Activated CD4-positive, alpha-beta T cell treated with anti-CD3 and anti-CD28 coated beads, Interleukin-2, amount 10 ng/mL, durations not matched to agents 24 days and 14 days (primary cell): Measurements from ENCODE around the gene ATCAY. TPM values are rescaled to one million over a fixed set of nuclear protein-coding genes. Genes with fewer than 3 reads are reported as not detected.
A peak's percentile ranks its signal among the peaks of the same experiment; 100 is the strongest.

Source experiments
- DNase-seq: peaks from one replicate; pipeline ENCODE4 v3.0.0; 2022
- H3K27ac Mint-ChIP-seq: one replicate; pipeline ENCODE4 v1.8.0; 2022; ENCODE audit warnings: mild to moderate bottlenecking, mixed read lengths
- H3K27me3 Mint-ChIP-seq: one replicate; pipeline ENCODE4 v1.8.0; 2022; ENCODE audit warnings: mixed read lengths
- H3K36me3 Mint-ChIP-seq: one replicate; pipeline ENCODE4 v1.8.0; 2022; ENCODE audit warnings: low read depth, mild to moderate bottlenecking, mixed read lengths
- H3K4me1 Mint-ChIP-seq: one replicate; pipeline ENCODE4 v1.8.0; 2021; ENCODE audit warnings: mixed read lengths
- H3K4me3 Mint-ChIP-seq: one replicate; pipeline ENCODE4 v1.8.0; 2022; ENCODE audit warnings: mild to moderate bottlenecking, moderate library complexity, mixed read lengths
- H3K9me3 Mint-ChIP-seq: one replicate; pipeline ENCODE4 v1.8.0; 2021; ENCODE audit warnings: mixed read lengths
- intact Hi-C: fragments of 100-400 bp; cut with micrococcal nuclease; formaldehyde crosslinking; loops from one replicate; pipeline ENCODE4 v1.15.1; 2023
- total RNA-seq: library from RNA; stranded (reverse); gene quantifications from 2 replicates; pipeline ENCODE4 v1.2.3, GENCODE V29; 2022

ATCAY gene
- total RNA-seq, 1 donor from 2014 or later: not detected

GRCh38 chr19:3849092-3849491, 31.4 kb upstream of the ATCAY start:
- Mint-ChIP-seq H3K36me3 (no peaks in the 10 kb centered on the region), H3K27me3 (no peaks in the 10 kb centered on the region), H3K4me3 (no peak overlapping the region), H3K4me1 (no peaks in the 10 kb centered on the region), H3K27ac (no peak overlapping the region), H3K9me3 (peaks cover 12% of the 10 kb centered on the region)
- peak; percentile 76 for DNase-seq
- intact Hi-C loops: no loop called here

GRCh38 chr19:3849787-3850186, 30.7 kb upstream of the ATCAY start:
- no peak for DNase-seq
- intact Hi-C loops: no loop called here
- no peak overlapping the region for H3K4me3 Mint-ChIP-seq
- H3K27ac Mint-ChIP-seq: no peak overlapping the region
- no peaks in the 10 kb centered on the region for H3K4me1 Mint-ChIP-seq
- H3K27me3 Mint-ChIP-seq: no peaks in the 10 kb centered on the region
- H3K36me3 Mint-ChIP-seq: no peaks in the 10 kb centered on the region
- peaks cover 12% of the 10 kb centered on the region for H3K9me3 Mint-ChIP-seq

GRCh38 chr19:3850320-3850972, 30.0 kb upstream of the ATCAY start:
- Mint-ChIP-seq H3K4me1 (no peaks in the 10 kb centered on the region), H3K27ac (no peak overlapping the region), H3K27me3 (no peaks in the 10 kb centered on the region), H3K4me3 (no peak overlapping the region), H3K9me3 (peaks cover 12% of the 10 kb centered on the region), H3K36me3 (no peaks in the 10 kb centered on the region)
- DNase-seq: no peak
- intact Hi-C loops: no loop called here

- Mint-ChIP-seq H3K4me3 (no peak overlapping the region), H3K4me1 (no peaks in the 10 kb centered on the region), H3K27ac (no peak overlapping the region), H3K36me3 (no peaks in the 10 kb centered on the region), H3K27me3 (no peaks in the 10 kb centered on the region), H3K9me3 (peaks cover 12% of the 10 kb centered on the region)
- no peak for DNase-seq
- intact Hi-C loops: no loop called here
Measured at GRCh38 chr19:3851254-3852176, 29.0 kb upstream of the ATCAY start.

- peaks cover 12% of the 10 kb centered on the region for H3K9me3 Mint-ChIP-seq
- H3K4me1 Mint-ChIP-seq: no peaks in the 10 kb centered on the region
- H3K36me3 Mint-ChIP-seq: no peaks in the 10 kb centered on the region
- no peak for DNase-seq
- no peak overlapping the region for H3K27ac Mint-ChIP-seq
- H3K4me3 Mint-ChIP-seq: no peak overlapping the region
- no peaks in the 10 kb centered on the region for H3K27me3 Mint-ChIP-seq
- intact Hi-C loops: no loop called here
Measured at GRCh38 chr19:3852177-3852511, 28.3 kb upstream of the ATCAY start.

GRCh38 chr19:3852614-3853254, 27.8 kb upstream of the ATCAY start:
- Mint-ChIP-seq H3K9me3 (peaks cover 12% of the 10 kb centered on the region), H3K4me3 (no peak overlapping the region), H3K36me3 (no peaks in the 10 kb centered on the region), H3K27ac (no peak overlapping the region), H3K27me3 (no peaks in the 10 kb centered on the region), H3K4me1 (no peaks in the 10 kb centered on the region)
- no peak for DNase-seq
- intact Hi-C loops: no loop called here

- intact Hi-C loops: no loop called here
- no peaks in the 10 kb centered on the region for H3K27me3 Mint-ChIP-seq
- H3K36me3 Mint-ChIP-seq: no peaks in the 10 kb centered on the region
- H3K4me3 Mint-ChIP-seq: no peak overlapping the region
- peaks cover 12% of the 10 kb centered on the region for H3K9me3 Mint-ChIP-seq
- DNase-seq: no peak
- no peak overlapping the region for H3K27ac Mint-ChIP-seq
- no peaks in the 10 kb centered on the region for H3K4me1 Mint-ChIP-seq
Measured at GRCh38 chr19:3855320-3855719, 25.2 kb upstream of the ATCAY start.

- DNase-seq: no peak
- no peaks in the 10 kb centered on the region for H3K27me3 Mint-ChIP-seq
- no peaks in the 10 kb centered on the region for H3K36me3 Mint-ChIP-seq
- H3K4me3 Mint-ChIP-seq: no peak overlapping the region
- H3K27ac Mint-ChIP-seq: no peak overlapping the region
- intact Hi-C loops: no loop called here
- H3K9me3 Mint-ChIP-seq: no peaks in the 10 kb centered on the region
- H3K4me1 Mint-ChIP-seq: no peaks in the 10 kb centered on the region
Measured at GRCh38 chr19:3857449-3858003, 23.0 kb upstream of the ATCAY start.

- no peak for DNase-seq
- Mint-ChIP-seq H3K9me3 (no peaks in the 10 kb centered on the region), H3K36me3 (no peaks in the 10 kb centered on the region), H3K27me3 (no peaks in the 10 kb centered on the region), H3K4me1 (no peaks in the 10 kb centered on the region), H3K4me3 (no peak overlapping the region), H3K27ac (no peak overlapping the region)
- intact Hi-C loops: no loop called here
Measured at GRCh38 chr19:3860499-3860898, 20.0 kb upstream of the ATCAY start.

- no peaks in the 10 kb centered on the region for H3K9me3 Mint-ChIP-seq
- H3K27me3 Mint-ChIP-seq: peaks cover 20% of the 10 kb centered on the region
- DNase-seq: no peak
- no peak overlapping the region for H3K27ac Mint-ChIP-seq
- H3K4me3 Mint-ChIP-seq: no peak overlapping the region
- H3K36me3 Mint-ChIP-seq: no peaks in the 10 kb centered on the region
- intact Hi-C loops: no loop called here
- no peaks in the 10 kb centered on the region for H3K4me1 Mint-ChIP-seq
Measured at GRCh38 chr19:3862826-3863500, 17.5 kb upstream of the ATCAY start.

- no peak for DNase-seq
- no peak overlapping the region for H3K27ac Mint-ChIP-seq
- no peaks in the 10 kb centered on the region for H3K36me3 Mint-ChIP-seq
- no peaks in the 10 kb centered on the region for H3K9me3 Mint-ChIP-seq
- H3K27me3 Mint-ChIP-seq: peaks cover 24% of the 10 kb centered on the region
- intact Hi-C loops: no loop called here
- no peaks in the 10 kb centered on the region for H3K4me1 Mint-ChIP-seq
- H3K4me3 Mint-ChIP-seq: no peak overlapping the region
Measured at GRCh38 chr19:3863648-3864047, 16.8 kb upstream of the ATCAY start.

- Mint-ChIP-seq H3K9me3 (peaks cover 6% of the 10 kb centered on the region), H3K36me3 (no peaks in the 10 kb centered on the region), H3K4me1 (peaks cover 4% of the 10 kb centered on the region), H3K4me3 (no peak overlapping the region), H3K27ac (no peak overlapping the region), H3K27me3 (peaks cover 31% of the 10 kb centered on the region)
- intact Hi-C loops: no loop called here
- no peak for DNase-seq
Measured at GRCh38 chr19:3866910-3867638, 13.4 kb upstream of the ATCAY start.
